Eye (tissue), 1 donor: ENCODE data around the gene MPZL1.
"Not testable (repeated sequence)": the region's sequence is repeated elsewhere in the genome, so short reads cannot be mapped to it uniquely, and the experiment has no call there.

Experiments
- DNase-seq: peaks from one replicate; pipeline ENCODE4 v3.0.0-alpha.2; 2015

MPZL1 gene

DNA sequence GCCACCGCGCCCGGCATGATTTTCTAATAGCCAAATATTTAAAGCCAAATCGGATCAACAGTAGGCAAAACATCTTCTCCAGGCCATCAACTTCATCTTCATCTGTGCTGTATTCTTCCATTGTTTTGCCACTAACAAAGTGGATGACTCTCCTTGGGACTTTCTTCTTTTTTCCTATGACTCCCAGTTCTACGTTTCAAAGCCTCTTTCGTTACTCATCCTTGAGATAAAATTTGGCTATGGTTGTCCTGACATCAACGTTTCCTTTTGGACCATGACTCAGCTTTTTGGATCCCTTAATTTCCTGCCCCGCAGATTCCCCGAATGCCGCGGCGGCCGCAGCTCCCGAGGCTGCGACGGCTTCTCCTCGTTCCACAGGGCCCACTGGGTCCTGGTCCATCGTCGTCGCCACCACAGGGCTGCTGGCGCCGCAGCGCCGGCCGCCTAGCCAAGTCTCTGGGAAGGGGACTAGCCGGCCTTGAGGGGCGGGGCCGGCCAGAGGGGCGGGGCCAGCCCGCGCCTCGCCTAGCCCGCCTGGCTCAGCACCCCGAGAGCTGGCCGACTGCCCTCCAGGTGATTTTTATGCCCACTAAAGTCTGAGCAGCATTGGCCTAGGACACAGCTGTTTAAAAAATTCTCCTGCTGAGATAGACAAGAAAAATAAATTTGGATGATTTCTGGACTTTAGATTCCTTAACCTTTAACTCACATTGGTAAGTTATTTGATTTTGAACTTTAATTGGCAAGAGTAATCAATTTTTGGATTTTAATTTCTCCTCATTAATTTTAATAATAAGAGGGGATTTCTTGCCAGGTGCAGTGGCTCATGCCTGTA lies 98.3 kb downstream of the MPZL1 start:
- peak; percentile 60 for DNase-seq

DNA sequence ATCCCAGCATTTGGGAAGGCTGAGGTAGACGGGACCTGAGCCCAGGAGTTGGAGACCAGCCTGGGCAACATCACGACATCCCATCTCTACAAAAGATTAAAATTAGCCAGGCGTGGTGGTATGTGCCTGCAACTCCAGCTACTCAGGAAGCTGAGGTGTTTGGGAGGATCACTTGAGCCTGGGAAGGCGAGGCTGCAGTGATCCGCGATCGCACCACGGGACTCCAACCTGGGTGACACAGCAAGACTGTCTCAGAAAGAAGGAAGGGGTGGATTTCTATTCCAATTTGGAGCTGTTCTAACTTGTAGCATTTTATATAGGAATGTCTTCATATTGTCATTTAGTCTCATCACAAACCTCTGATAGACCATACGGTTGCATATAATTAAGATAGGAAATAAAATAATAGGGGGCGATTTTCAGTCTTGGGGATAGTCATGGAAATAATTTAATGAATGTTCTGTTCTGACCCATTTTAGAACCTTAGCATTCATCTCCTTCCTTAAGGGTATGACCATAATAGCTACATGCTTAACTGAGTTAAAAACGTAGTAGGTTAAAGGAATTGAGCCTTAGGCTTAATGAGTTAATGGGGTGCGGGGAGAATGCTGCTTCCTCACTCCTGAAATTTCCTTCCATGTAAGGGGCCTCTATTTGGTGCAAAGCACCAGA lies 99.0 kb downstream of the MPZL1 start:
- no peak for DNase-seq

DNA sequence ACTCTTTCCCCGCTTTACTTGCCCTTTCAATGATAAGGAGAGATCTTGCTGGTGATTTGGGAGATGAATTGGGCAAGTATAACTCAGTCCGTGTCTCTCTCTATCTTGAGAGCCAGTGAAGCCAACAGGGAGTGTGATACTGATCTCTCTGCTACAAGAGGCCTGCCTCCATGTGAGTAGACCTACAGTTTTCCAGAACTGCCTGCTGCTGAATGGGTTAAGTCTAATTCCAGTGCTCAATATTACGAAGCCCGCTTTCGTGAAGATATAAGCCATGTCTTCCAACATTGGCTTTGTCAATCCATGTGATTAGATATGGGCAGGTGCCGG lies 99.5 kb downstream of the MPZL1 start:
- no peak for DNase-seq

DNA sequence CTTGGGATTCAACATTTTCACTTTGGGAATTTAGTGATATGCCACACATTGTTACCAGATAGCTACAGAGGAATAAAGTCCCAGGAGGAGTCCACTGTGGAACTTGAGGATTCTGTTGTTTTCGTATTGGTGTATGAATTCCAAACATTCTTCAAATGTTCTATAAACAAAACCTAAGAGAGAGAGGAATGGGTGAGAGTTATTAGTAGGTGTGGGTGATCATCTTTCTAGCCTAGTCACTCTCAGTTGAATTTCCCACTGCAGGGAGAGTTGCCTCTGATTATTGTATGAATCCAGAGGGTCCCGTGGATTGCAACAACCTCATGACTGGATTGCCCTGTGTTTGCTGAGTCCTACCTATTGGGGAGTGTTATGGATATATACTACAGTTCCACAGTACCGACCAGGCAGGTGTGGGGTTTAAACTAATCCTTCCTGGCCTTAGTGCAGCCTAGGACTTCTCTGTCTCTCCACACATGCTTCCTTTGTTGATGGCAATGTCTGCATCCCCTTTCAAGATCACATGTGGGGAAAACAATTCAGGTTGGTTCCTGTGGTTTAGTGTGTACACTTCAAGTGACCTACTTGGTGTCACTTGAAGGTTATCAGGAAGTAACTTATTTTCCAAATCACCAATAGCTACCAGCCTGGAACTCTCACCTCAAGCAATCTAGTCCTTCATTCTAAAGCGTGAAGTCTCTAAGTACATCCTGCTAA lies 100.3 kb downstream of the MPZL1 start:
- no peak for DNase-seq

DNA sequence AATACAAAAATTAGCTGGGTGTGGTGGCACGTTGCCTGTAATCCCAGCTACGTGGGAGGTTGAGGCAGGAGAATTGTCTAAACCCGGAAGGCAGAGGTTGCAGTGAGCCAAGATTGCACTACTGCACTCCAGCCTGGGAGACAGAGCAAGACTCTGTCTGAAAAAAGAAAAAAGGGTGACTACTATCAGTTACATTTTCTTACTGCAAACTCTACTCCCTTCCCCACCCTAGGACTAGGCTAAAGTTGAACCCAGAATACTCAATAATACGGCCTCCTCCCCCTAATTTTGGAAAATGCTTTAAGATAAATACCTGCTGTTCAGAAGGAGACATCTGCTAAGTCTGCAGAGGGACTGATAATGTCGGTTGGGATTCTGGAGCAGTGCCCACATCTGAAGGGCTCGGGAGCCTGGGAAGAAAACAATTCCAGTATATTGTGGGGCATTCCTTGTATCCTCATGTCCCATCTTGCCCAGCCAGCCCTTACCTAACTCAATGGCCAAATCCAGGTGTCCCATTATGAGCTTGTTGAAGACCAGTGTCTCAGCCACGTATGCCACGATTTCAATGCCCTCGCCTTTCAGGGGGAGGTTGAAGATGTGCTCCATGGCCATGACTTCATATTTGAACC lies 102.5 kb downstream of the MPZL1 start:
- no peak for DNase-seq

DNA sequence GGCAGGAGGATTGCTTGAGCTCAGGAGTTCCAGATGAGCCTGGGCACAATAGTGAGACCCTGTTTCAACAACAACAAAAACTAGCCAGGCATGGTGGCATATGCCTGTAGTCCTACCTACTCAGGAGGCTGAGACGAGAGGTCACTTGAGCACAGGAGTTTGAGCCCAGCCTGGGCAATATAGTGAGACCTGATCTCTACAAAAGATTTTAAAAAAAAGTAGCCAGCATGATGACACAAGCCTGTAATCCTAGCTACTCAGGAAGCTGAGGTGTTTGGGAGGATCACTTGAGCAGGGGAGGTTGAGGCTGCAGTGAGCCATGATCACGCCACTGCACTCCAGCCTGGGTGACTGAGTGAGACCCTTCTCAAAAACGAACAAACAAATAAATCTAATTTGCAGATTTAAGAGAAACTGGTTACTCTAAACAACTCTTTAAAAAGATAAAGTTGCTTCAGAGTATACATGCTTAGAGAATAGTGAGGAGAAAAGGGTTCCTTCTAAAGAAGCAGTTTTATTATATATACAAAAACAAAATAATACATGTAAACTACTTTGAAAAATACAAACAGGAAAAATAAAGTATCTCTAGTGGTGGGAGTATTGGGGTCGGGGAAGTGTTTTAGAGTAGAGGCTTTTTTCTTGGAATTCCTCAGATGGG lies 103.8 kb downstream of the MPZL1 start:
- DNase-seq, result no peak

DNA sequence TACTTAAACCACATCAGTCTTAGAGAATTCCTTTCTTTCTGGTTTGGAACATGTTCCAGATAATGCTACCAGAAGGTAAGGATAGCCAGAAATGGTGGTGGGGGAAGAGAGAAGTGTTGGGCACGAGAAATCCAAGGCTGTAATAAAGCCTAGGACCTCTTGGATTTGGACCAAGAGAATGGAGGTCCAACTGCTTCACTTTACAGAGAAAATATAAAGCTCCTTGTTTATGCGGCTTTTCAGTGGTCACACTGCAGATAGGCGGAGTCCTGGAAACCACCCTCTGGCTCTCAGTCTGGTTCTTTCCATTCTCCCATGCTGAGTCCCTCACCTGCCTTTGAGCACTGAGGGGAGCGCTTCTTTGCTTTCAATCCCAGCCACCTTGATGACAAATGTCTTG lies 104.3 kb downstream of the MPZL1 start:
- no peak for DNase-seq

DNA sequence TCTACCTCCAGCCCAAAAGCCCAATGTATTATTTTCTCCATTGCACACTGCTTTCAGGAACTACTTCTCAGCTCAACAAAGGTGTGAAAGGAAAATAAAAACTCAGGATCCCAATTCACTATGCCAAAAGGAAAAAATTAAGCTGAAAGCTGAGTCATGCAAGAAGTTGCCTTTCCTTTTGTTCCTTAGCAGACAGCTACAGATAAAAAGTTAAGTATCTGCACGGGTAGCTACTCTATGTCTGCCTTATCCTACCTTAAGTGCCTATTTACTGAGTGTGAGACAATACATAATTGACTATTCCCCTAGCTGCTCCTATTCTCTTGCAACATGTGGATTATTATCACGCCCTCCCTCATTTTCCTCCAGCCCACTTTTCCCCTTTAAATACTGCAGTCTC lies 108.1 kb downstream of the MPZL1 start:
- no peak for DNase-seq

DNA sequence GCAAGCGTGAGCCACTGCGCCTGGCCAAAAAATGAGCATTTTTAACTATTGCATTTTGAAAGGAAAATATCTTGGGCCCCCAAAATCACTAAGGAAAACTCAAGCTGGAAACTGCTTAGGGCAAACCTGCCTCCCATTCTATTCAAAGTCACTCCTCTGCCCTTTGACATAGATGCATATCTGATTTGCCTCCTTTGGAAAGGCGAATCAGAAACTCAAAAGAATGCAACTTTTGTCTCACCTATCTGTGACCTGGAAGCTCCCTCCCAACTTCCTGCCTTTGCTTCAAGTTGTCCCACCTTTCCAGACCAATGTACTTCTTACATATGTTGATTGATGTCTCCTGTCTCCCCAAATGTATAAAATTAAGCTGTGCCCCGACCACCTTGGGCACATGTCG lies 108.9 kb downstream of the MPZL1 start:
- not testable (repeated sequence) for DNase-seq

DNA sequence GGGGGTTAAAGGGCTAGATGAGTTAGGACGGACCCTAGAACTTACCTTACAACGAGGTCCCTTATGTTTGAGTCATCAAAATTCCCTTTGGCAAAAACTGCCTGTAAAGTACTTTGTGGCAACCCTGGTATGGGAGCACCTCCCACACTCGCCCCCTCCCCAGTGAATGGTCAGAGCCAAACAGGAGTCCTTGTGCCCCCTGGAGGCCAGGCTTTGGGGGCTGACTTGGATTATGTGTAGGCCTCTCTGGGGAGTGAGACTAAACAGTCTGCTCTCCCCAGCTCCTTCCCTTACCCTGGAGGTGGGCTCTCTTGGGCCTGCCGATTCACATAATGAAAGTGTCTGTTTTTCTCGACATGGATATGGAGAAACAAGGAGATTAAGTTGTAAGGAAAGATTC lies 110.9 kb downstream of the MPZL1 start:
- no peak for DNase-seq

DNA sequence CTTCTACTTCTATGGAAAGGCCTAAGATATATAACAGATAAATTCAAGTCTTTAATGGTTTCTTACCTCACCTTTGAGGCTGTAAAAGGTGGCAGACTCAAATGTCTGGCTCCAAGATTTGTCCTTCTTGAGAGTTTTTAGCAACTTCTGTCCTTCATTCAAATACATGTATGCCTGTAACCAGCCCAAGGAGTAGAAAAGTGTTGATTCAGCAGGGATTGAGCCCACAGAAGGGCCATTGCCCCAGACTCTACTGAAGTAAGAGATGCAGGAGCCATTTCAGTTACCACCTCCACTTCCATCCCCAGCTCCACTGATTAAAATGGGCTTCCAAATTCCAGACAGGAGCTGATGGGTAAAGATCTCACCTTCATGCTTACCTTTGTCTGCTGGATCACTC lies 112.1 kb downstream of the MPZL1 start:
- DNase-seq, result no peak

DNA sequence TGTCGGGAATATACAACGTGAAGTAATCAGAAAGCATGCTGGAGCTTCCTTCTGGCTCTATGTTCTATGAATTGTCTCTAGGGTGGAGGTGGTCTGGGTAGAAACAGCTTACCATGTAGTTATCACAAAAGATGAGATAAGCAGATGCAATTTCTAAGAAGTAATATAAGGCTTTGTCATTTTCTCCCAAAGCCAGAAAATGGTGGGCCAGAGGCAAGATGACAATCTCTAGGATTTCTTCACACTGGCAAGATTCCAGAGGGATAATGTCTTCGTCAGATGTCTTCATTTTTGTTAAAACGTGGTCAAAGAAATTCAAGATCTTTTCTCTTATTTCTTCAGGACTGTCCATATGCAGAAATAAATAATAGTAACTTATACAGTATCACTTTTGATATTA lies 114.4 kb downstream of the MPZL1 start:
- DNase-seq, result no peak

DNA sequence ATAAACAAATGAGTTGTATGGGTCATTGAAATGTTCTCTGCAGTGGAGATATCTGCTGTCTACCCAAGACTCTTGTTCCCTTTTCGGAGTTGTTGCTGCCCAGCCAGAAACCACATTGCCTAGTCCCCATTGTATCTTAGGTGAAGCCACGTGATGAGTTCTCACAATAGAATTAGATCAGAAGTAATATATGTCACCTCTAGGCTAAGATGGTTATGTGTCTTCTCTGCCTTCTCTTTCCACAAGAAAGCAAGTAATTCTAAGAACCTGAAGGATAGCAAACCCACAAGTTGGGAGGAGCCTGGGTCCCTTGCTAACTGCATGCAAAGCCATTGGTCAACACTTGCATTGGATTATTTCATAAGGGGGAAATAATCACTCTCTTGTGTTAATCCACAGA lies 115.5 kb downstream of the MPZL1 start:
- no peak for DNase-seq

DNA sequence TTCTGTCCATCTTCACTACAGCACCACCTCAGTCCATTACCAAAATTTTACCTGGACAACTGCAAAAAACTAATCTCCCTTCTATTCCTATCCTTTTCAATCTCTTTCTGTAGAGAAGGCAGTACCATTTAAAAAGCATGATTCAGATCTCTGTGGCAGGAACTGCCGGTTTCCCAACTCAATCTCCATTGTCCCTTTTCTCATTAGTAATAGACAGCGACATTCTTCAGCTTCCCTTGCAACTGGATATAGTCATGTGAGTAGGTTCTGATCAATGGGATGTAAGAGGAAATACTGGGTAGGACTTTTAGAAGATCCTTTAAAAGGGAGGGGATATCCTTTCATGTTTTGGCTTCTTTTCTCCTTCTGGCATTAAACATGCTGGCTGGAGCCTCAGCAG lies 117.2 kb downstream of the MPZL1 start:
- DNase-seq, result no peak
